HepG2 (cell line): ENCODE data around the gene NAPB. TPM values are rescaled to one million over a fixed set of nuclear protein-coding genes. Genes with fewer than 3 reads are reported as not detected.

Experiments
- ATAC-seq: fragments of 200-7000 bp; cut with Tn5 transposase; 3 replicates; pipeline ENCODE4 v1.9.1; 2020; ENCODE audit warnings: mild to moderate bottlenecking, moderate library complexity
- BruUV-seq: library from RNA; stranded (reverse); fragments of 400-500 nt; replicated peaks from 2 replicates; lab custom pipeline; 2021; lab: Mats Ljungman, UMichigan
- CTCF ChIA-PET: fragments of 300-600 bp; formaldehyde crosslinking; extraction: SDS; loops from one replicate; lab custom pipeline; 2021; ENCODE audit warnings: low total read pairs, inconsistent platforms, low intra/inter-chr PET ratio; lab: Yijun Ruan, JAX
- POLR2A ChIA-PET: fragments of 350-600 bp; sonication (Branson Sonifier 250); formaldehyde crosslinking; loops from one replicate; lab custom pipeline; 2020; ENCODE audit warnings: antibody characterized with exemption, inconsistent platforms; lab: Yijun Ruan, JAX
- DNase-seq: peaks from one replicate; pipeline ENCODE4 v3.0.0-alpha.2; 2015; ENCODE audit warnings: low spot score
- FAIRE-seq: peaks from 3 replicates; lab custom pipeline; 2011; peaks lifted over from hg19 to GRCh38; lab: Jason Lieb, UNC
- H2AFZ ChIP-seq: one replicate; pipeline ENCODE4 v1.6.1; 2011; ENCODE audit warnings: low read length, inconsistent platforms
- H3K27ac ChIP-seq: fragments of 300-600 bp; 3 replicates; pipeline ENCODE4 v1.8.0; 2011; ENCODE audit warnings: mixed run types, mild to moderate bottlenecking, mixed read lengths, low read length, inconsistent platforms; ENCODE audit not compliant: insufficient read depth; ENCODE audit errors: extremely low read length
- H3K27me3 ChIP-seq, 2 experiments: fragments of 200-600 bp in 1 of 2; 2 replicates in 1 of 2; 3 replicates in 1 of 2; pipeline versions ENCODE4 v1.6.0 to v1.8.0; 2011; ENCODE audit warnings: low read length in 2 of 2, mild to moderate bottlenecking in 2 of 2, moderate library complexity in 2 of 2, inconsistent platforms in 1 of 2; ENCODE audit not compliant: insufficient read depth in 2 of 2, control insufficient read depth in 1 of 2
- H3K36me3 ChIP-seq, 2 experiments: fragments of 200-600 bp in 1 of 2; replicated peaks in 1 of 2; 2 replicates in 1 of 2; 3 replicates in 1 of 2; pipeline versions ENCODE4 v1.5.1 to v1.8.0; 2011; ENCODE audit warnings: low read length in 2 of 2, inconsistent platforms in 1 of 2; ENCODE audit not compliant: insufficient read depth in 2 of 2, control insufficient read depth in 1 of 2
- H3K4me1 ChIP-seq: 2 replicates; pipeline ENCODE4 v1.5.1; 2012; ENCODE audit warnings: low read length, inconsistent platforms; ENCODE audit not compliant: insufficient read depth
- H3K4me2 ChIP-seq: 2 replicates; pipeline ENCODE4 v1.6.0; 2011; ENCODE audit warnings: low read depth, low read length, inconsistent platforms
- H3K4me3 ChIP-seq, 3 experiments: fragments of 200-600 bp in 1 of 3; sonication (generic), shearing (Covaris generic) in 1 of 3; replicated peaks in 1 of 3; 2 replicates each; pipeline ENCODE4 v1.5.1; 2011 to 2016; ENCODE audit warnings: low read length in 3 of 3, inconsistent platforms in 2 of 3, low read depth in 2 of 3, mild to moderate bottlenecking in 2 of 3, control low read depth in 1 of 3, mixed read lengths in 1 of 3; ENCODE audit not compliant: insufficient read depth in 1 of 3
- H3K79me2 ChIP-seq: one replicate; pipeline ENCODE4 v1.6.1; 2011; ENCODE audit warnings: low read length, inconsistent platforms; ENCODE audit not compliant: insufficient read depth
- H3K9ac ChIP-seq: 2 replicates; pipeline ENCODE4 v1.6.0; 2011; ENCODE audit warnings: mild to moderate bottlenecking, low read depth, low read length, inconsistent platforms; ENCODE audit not compliant: insufficient read depth
- H3K9me3 ChIP-seq: 2 replicates; pipeline ENCODE4 v1.5.1; 2012; ENCODE audit warnings: mild to moderate bottlenecking, low read length
- H4K20me1 ChIP-seq: 2 replicates; pipeline ENCODE4 v1.6.0; 2011; ENCODE audit warnings: inconsistent platforms, mild to moderate bottlenecking, low read length, moderate library complexity; ENCODE audit not compliant: insufficient read depth
- FOXP4 ChIP-seq: sonication (generic); formaldehyde crosslinking; IDR thresholded peaks from 2 replicates; pipeline ENCODE4 v1.4.0; 2020; ENCODE audit warnings: missing genetic modification reagents
- IRF2 ChIP-seq: IDR thresholded peaks from 2 replicates; pipeline ENCODE4 v1.6.1; 2018; ENCODE audit warnings: missing genetic modification reagents, missing compliant biosample characterization
- NPAS2 ChIP-seq: sonication (generic); formaldehyde crosslinking; IDR thresholded peaks from 2 replicates; pipeline ENCODE4 v1.8.0; 2022; ENCODE audit warnings: mild to moderate bottlenecking, missing genetic modification reagents, borderline replicate concordance
- PBX3 ChIP-seq: sonication (generic); formaldehyde crosslinking; IDR thresholded peaks from 2 replicates; pipeline ENCODE4 v1.8.1; 2023; ENCODE audit warnings: missing genetic modification reagents, inconsistent platforms, borderline replicate concordance
- RARA ChIP-seq: IDR thresholded peaks from 2 replicates; pipeline ENCODE4 v1.6.1; 2016; ENCODE audit warnings: missing genetic modification reagents, missing compliant biosample characterization
- TBX2 ChIP-seq: sonication (generic); formaldehyde crosslinking; IDR thresholded peaks from 2 replicates; pipeline ENCODE4 v1.5.0; 2020; ENCODE audit warnings: missing genetic modification reagents, mild to moderate bottlenecking, borderline replicate concordance
- ZFP1 ChIP-seq: IDR thresholded peaks from 2 replicates; pipeline ENCODE4 v1.6.1; 2016
- ZNF260 ChIP-seq: sonication (generic); formaldehyde crosslinking; IDR thresholded peaks from 2 replicates; pipeline ENCODE4 v1.4.0; 2020; ENCODE audit warnings: missing genetic modification reagents, low read depth, mild to moderate bottlenecking, borderline replicate concordance
- ZNF276 ChIP-seq: sonication (generic); formaldehyde crosslinking; IDR thresholded peaks from 2 replicates; pipeline ENCODE4 v1.4.0; 2020; ENCODE audit warnings: mild to moderate bottlenecking, low read depth, missing genetic modification reagents
- ZNF496 ChIP-seq: sonication (generic); formaldehyde crosslinking; IDR thresholded peaks from 2 replicates; pipeline ENCODE4 v1.8.1; 2023; ENCODE audit warnings: mild to moderate bottlenecking, moderate library complexity, missing genetic modification reagents; ENCODE audit not compliant: insufficient replicate concordance
- in situ Hi-C: cut with HindIII; loops from 2 replicates; pipeline ENCODE4 v1.10.0; 2017; ENCODE audit warnings: low pct_unique_long_range_greater_than_20kb; ENCODE audit not compliant: extremely low pct_ligation_motif_present
- intact Hi-C: fragments of 100-400 bp; cut with micrococcal nuclease; formaldehyde crosslinking; loops from one replicate; pipeline ENCODE4 v1.10.0; 2022; ENCODE audit not compliant: unreplicated experiment
- polyA plus RNA-seq, 8 experiments: library from polyadenylated mRNA; depleted of rRNA in 3 of 8; stranded (reverse) in 7 of 8; unstranded in 1 of 8; fragments of >200 nt; fragmentation: Illumina TruSeq in 4 of 8; extraction: Trizol in 4 of 8; gene quantifications; 2 replicates each; pipeline versions ENCODE4 v1.2.1 to v1.2.3, GENCODE V29; 2011 to 2016; ENCODE audit warnings: low read depth in 4 of 8, missing spikeins in 1 of 8, mixed read lengths in 1 of 8; ENCODE audit not compliant: insufficient read depth in 1 of 8
- total RNA-seq, 5 experiments: library from RNA; depleted of rRNA; stranded (reverse); fragments of >200 nt; fragmentation: Illumina TruSeq; extraction: Trizol; gene quantifications; 2 replicates each; pipeline ENCODE4 v1.2.3, GENCODE V29; 2016; ENCODE audit warnings: low read depth in 1 of 5

The NAPB gene
- total and polyA plus RNA-seq, 2 of the 13 experiments (the other 11 are each of a cell fraction or from before 2014, with no cell fraction given), result 15.2 to 16.1 TPM

- Histone ChIP-seq H3K36me3 (no peaks in the 10 kb centered on the region), H3K79me2 (no peaks in the 10 kb centered on the region), H3K9me3 (no peaks in the 10 kb centered on the region), H3K4me3 (no peak overlapping the region), H3K27me3 (no peaks in the 10 kb centered on the region; a peak in 1 of 5 replicates), H3K27ac (no peak overlapping the region), H2AFZ (no peak overlapping the region)
- intact Hi-C loops, result loop anchor here (1.0 kb wide), 1 partner anchor 105 kb away; no protein-coding TSS in a partner anchor
- ATAC-seq (no peak), FAIRE-seq (no peak)
- POLR2A ChIA-PET, result interaction anchor here (1.1 to 6.3 kb wide), 3 partner anchors 13 to 646 kb away, joined by 3 to 54 read pairs (median 4); partner anchors contain the start of genes NAPB and NXT1
- CTCF ChIA-PET, result no interaction called here
- no TSS peak for BruUV-seq
- no peak for TF ChIP-seq ZFP1 (CRISPR knock-in tag)
- no peak for TF ChIP-seq IRF2
- no peak for TF ChIP-seq ZNF496 (CRISPR knock-in tag)
- no peak for TF ChIP-seq FOXP4 (CRISPR knock-in tag)
- TF ChIP-seq TBX2 (CRISPR knock-in tag), result no peak
- TF ChIP-seq ZNF260 (CRISPR knock-in tag), result no peak
- TF ChIP-seq RARA (CRISPR knock-in tag), result no peak
- TF ChIP-seq NPAS2 (CRISPR knock-in tag), result no peak
- no peak for TF ChIP-seq PBX3
- no peak for TF ChIP-seq ZNF276 (CRISPR knock-in tag)
- TF ChIP-seq, all 625 proteins: peak for 0
- Histone ChIP-seq H3K4me2 (no peak overlapping the region), H4K20me1 (no peaks in the 10 kb centered on the region), H3K9ac (no peak overlapping the region), H3K4me1 (peaks cover 17% of the 10 kb centered on the region)
- no peak for DNase-seq
- in situ Hi-C loops, result no loop called here
These were observed 84.0 kb downstream of the NAPB start for GRCh38 chr20:23337312-23337711.
